HG03045 (cell line): ENCODE measurements around the gene CEP164.

ENCODE experiments used
- ATAC-seq: cut with Tn5 transposase; IDR thresholded peaks from one replicate; pipeline ENCODE4 v1.9.1; 2021; ENCODE audit warnings: mild to moderate bottlenecking, moderate library complexity; ENCODE audit not compliant: unreplicated experiment

Gene CEP164

GRCh38 chr11:117356126-117356890, 28.7 kb downstream of the CEP164 start:
- ATAC-seq: no peak

- no peak for ATAC-seq
Measured at GRCh38 chr11:117361432-117361831, 33.8 kb downstream of the CEP164 start.

- ATAC-seq: no peak
Measured at GRCh38 chr11:117366248-117366647, 38.6 kb downstream of the CEP164 start.

- ATAC-seq: no peak
Measured at GRCh38 chr11:117366875-117367274, 39.2 kb downstream of the CEP164 start.

GRCh38 chr11:117369534-117369933, 41.9 kb downstream of the CEP164 start:
- ATAC-seq: no peak

GRCh38 chr11:117371453-117371852, 43.8 kb downstream of the CEP164 start:
- no peak for ATAC-seq

GRCh38 chr11:117374316-117375055, 46.8 kb downstream of the CEP164 start:
- ATAC-seq: no peak

GRCh38 chr11:117375960-117376359, 48.3 kb downstream of the CEP164 start:
- ATAC-seq: no peak

GRCh38 chr11:117376517-117376916, 48.9 kb downstream of the CEP164 start:
- ATAC-seq: no peak

- ATAC-seq: no peak
Measured at GRCh38 chr11:117378976-117379865, 51.6 kb downstream of the CEP164 start.

- no peak for ATAC-seq
Measured at GRCh38 chr11:117380676-117381075, 53.0 kb downstream of the CEP164 start.

GRCh38 chr11:117381481-117382387, 54.1 kb downstream of the CEP164 start:
- ATAC-seq: no peak

- ATAC-seq: no peak
Measured at GRCh38 chr11:117382746-117383145, 55.1 kb downstream of the CEP164 start.

GRCh38 chr11:117384045-117384444, 56.4 kb downstream of the CEP164 start:
- no peak for ATAC-seq

GRCh38 chr11:117385471-117385870, 57.8 kb downstream of the CEP164 start:
- no peak for ATAC-seq

- ATAC-seq: no peak
Measured at GRCh38 chr11:117385906-117386305, 58.3 kb downstream of the CEP164 start.

GRCh38 chr11:117387992-117388755, 60.5 kb downstream of the CEP164 start:
- no peak for ATAC-seq

GRCh38 chr11:117390743-117391142, 63.1 kb downstream of the CEP164 start:
- no peak for ATAC-seq

GRCh38 chr11:117391181-117391580, 63.5 kb downstream of the CEP164 start:
- ATAC-seq: no peak
